SU-DHL-6 (cell line): ENCODE results near the gene NME1.

Source experiments
- EZH2phosphoT487 ChIP-seq: fragments of 200-600 bp; sonication (generic), shearing (Covaris generic); conservative IDR thresholded peaks from 2 replicates; pipeline ENCODE4 v1.6.1; 2018; ENCODE audit warnings: mild to moderate bottlenecking, antibody characterized with exemption, low read length, moderate library complexity, mixed read lengths
- TF ChIP-seq, protein P1 (sequence below): fragments of 200-600 bp; sonication (generic); IDR thresholded peaks from one replicate; pipeline ENCODE4 v1.5.1; 2017; ENCODE audit warnings: antibody characterized with exemption, mild to moderate bottlenecking, low read length, moderate library complexity; ENCODE audit not compliant: insufficient read depth, poor library complexity, severe bottlenecking

GRCh38 chr17:51135956-51136355 lies 17.4 kb upstream of the NME1 start:
- TF ChIP-seq, protein P1, sequence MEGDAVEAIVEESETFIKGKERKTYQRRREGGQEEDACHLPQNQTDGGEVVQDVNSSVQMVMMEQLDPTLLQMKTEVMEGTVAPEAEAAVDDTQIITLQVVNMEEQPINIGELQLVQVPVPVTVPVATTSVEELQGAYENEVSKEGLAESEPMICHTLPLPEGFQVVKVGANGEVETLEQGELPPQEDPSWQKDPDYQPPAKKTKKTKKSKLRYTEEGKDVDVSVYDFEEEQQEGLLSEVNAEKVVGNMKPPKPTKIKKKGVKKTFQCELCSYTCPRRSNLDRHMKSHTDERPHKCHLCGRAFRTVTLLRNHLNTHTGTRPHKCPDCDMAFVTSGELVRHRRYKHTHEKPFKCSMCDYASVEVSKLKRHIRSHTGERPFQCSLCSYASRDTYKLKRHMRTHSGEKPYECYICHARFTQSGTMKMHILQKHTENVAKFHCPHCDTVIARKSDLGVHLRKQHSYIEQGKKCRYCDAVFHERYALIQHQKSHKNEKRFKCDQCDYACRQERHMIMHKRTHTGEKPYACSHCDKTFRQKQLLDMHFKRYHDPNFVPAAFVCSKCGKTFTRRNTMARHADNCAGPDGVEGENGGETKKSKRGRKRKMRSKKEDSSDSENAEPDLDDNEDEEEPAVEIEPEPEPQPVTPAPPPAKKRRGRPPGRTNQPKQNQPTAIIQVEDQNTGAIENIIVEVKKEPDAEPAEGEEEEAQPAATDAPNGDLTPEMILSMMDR, result no peak
- TF ChIP-seq EZH2phosphoT487, result no peak
